NOMO-1 (cell line): ENCODE data around the gene RGS11.
"Not testable (repeated sequence)": the region's sequence is repeated elsewhere in the genome, so short reads cannot be mapped to it uniquely, and the experiment has no call there.

Experiments
- DNase-seq, 2 experiments: peaks; one replicate each; lab custom pipeline; 2025; ENCODE audit not compliant: unreplicated experiment in 2 of 2; lab: John Stamatoyannopoulos, UW

Gene RGS11

DNA sequence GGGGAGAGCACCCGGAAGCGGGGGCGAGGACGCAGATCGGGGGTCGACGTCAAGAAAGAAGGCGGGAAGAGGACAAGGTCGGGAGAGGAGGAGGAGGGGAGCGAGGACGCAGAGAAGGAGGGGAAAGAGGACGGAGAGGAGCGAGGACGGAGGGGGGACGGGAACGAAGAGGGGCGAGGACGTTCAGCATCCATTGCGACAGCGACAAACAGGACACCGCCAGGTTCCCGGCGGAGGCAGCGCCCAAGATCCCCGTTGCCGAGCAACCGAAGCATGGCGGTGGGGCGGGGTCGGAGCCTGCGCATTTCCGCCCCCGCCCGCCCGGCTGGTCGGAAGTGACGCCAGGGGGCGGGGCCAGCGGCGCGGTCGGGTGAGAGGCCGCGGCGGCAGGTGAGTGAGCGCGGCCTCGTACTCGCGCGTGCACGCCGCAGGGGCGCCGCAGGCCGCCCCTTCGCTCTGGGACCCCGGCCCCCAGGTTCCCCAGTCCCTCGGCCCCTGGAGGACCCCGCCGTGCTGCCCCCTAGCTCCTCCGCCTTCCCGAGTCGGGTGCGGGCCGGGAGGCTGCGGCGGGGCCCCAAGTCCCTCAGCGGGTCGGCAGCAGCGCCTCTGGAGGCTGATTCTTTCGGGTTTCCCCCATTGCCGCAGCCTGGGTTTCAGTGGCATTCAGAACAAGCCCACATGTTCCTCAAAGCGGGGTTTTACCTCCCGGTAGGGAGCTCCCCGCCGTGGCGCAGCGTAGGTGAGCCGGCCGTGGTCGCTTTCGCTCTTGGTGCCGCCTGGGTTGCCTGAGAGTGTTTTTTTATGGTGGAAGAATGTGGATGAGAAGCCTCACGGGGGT is 41.1 kb downstream of the RGS11 start, which contains the start of gene FAM234A:
Gene FAM234A (plus strand): TSS at position 354 of the 838 bp plus-strand sequence. CDS start 19,593 bp downstream, outside the sequence.
- DNase-seq, result peak; percentile 87 to 97

DNA sequence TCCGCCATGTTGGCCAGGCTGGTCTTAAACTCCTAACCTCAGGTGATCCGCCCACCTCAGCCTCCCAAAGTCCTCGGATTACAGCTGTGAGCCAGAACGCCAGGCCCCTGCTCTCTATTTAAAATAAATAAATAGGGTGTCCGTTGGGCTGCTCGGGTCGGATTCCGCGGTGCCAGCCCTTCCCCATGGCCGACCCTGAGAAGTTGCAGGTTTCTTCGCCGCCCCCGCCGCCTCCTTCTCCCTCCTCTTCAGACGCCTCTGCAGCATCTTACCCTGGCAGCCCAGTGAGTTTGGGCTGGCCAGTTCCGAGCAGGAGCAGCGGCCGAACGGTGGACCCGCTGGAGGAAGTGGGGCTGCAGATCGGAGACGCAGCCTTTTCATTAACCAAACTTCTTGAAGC is 44.8 kb downstream of the RGS11 start:
- DNase-seq, result no peak

DNA sequence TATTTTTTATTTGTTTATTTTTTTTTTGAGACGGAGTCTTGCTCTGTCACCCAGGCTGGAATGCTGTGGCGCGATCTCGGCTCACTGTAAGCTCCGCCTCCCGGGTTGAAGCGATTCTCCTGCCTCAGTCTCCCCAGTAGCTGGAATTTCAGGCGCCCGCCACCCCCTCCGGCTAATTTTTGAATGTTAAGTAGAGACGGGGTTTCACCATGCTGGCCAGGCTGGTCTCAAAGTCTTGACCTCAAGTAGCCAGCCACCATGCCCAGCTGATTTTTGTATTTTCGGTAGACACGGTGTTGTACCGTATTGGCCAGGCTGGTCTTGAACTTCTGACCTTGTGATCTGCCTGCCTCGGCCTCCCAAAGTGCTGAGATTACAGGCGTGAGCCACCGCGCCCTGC is 45.4 kb downstream of the RGS11 start:
- not testable (repeated sequence) for DNase-seq

DNA sequence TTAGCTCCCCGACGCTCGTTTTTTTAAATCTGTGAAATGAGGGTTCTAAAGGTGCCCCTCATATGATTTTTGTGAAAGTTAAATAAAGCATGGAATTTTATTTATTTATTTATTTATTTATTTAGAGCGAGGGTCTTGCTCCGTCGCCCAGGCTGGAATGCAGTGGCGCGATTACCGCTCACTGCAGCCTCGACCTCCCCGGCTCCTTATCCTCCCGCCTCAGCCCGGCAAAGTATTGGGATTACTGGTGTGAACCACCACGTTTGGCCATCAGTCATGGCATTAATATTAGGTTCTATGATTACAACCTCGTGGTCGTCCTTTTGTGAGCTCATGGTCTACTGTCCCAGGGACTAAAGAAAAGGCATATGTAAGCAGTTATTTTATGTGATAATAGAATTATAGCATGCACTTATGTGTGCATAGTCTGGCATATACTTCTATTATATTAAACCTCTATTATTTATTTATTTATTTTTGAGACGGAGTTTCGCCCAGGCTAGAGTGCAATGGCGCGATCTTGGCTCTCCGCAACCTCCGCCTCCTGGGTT is 45.9 kb downstream of the RGS11 start:
- DNase-seq, result no peak

DNA sequence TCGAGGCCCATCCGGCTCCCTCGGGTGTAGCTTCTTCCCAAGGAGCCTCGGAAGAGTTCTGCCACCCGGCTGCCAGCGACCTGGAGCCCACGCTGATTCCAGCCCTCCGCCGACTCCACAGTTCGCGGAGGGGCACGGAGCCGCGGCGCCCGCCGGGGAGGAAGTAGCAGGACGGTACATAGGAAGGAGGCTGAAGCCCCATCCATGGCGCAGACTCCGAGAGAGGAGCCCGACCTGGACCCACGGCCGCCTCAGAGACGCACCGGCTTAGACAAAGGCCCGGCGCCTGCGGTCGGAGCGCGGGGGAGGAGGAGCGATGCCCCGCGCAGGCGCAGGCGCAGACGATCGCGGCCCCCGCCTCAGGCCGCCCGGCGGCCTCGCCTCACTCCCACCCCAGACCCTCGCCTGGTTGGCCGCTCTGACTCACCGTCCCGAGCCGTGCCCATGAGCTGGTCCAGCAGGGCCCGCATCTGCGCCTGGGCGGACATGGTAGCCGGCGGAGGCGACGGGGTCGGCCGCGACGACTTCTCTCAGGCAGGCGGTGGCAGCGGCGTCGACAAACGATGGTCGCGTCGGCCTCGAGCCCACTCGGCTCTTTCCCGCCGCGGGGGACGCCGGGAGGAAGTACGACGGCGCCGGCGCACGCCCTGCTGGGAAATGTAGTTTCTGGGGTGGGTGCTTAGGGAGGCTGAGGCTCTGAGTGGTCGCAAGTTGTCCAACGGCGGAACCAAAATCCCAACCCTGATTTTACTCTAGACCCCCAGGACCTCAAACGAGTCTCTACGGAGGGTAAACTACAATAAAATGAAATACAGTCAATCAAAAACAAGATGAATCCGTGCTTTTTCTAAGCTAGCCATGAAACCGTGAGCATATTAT is 46.7 kb downstream of the RGS11 start, which contains the start of gene LUC7L:
Gene LUC7L (minus strand): TSS at position 598 of the 879 bp plus-strand sequence. CDS start 110 bp downstream, at position 488.
- DNase-seq, result peak; percentile 57 to 82

DNA sequence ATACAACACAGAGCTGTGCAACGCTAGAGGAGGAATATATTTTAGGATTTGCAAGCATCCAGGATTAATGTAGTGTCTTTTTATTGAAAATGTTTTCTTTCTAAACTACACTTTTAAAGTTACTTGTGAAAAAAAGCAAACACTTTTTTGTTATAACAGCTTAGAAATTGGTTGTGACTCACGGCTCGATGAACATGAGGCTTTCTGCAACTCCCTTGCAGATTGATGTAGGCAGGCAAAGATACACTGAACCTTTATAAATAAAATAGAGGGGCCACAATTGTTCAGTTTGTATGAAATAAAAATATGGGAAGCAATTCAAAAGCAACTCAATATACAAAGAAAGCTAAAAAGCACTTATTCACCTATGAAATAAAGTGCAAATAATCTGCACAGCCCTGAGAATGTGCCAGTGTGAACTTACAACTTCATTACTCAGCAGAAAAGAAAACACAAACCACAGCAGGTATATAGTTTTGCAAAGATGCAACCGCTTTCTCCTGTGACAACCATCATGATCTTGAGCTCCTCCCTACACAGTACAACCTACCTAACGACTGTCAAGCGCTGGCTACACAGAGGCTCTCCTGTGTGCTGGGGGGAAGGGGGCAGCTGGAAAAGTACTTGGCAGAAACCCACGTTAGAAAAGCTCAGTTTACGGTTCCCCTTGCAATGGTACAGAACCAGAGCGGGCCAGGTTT is 47.4 kb downstream of the RGS11 start:
- no peak for DNase-seq

DNA sequence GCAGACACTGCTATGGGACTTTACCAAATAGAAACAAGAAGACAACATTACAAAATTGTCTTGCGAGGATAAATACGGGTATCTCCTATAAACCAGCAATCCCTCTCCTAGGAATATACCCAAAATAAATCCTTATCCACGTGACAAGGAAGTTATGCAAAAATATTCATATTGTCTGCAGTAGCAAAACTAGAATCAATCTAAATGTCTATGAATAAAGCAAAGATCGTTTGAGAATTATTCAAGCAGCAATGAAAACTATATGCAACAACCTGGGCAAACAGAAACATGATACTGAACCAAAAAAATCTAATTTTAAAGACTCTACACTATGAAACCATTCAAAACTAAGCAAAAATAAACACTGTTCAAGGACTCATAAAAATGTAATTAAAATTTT is 55.7 kb downstream of the RGS11 start:
- DNase-seq, result no peak
